HG03575 (cell line): ENCODE measurements around the gene USP43.
"Not testable (repeated sequence)": the region's sequence is repeated elsewhere in the genome, so short reads cannot be mapped to it uniquely, and the experiment has no call there.

Experiments
- ATAC-seq: cut with Tn5 transposase; IDR thresholded peaks from one replicate; pipeline ENCODE4 v1.9.1; 2021; ENCODE audit not compliant: unreplicated experiment, insufficient number of reproducible peaks, low FRiP score; ENCODE audit errors: extremely low read depth

Gene USP43

GRCh38 chr17:9647014-9647413, 1.7 kb downstream of the USP43 start:
- no peak for ATAC-seq

- ATAC-seq: no peak
Observed at GRCh38 chr17:9648521-9649110, 3.3 kb downstream of the USP43 start.

GRCh38 chr17:9658593-9659211, 13.4 kb downstream of the USP43 start:
- no peak for ATAC-seq

GRCh38 chr17:9661027-9661426, 15.7 kb downstream of the USP43 start:
- no peak for ATAC-seq

- not testable (repeated sequence) for ATAC-seq
Observed at GRCh38 chr17:9663511-9663910, 18.2 kb downstream of the USP43 start.

- ATAC-seq: no peak
Observed at GRCh38 chr17:9666461-9667050, 21.2 kb downstream of the USP43 start.

- ATAC-seq: no peak
Observed at GRCh38 chr17:9668517-9668916, 23.2 kb downstream of the USP43 start.

GRCh38 chr17:9669551-9670008, 24.3 kb downstream of the USP43 start:
- ATAC-seq: no peak

GRCh38 chr17:9670596-9670995, 25.3 kb downstream of the USP43 start:
- ATAC-seq: no peak

- ATAC-seq: no peak
Observed at GRCh38 chr17:9671559-9671958, 26.2 kb downstream of the USP43 start.

- no peak for ATAC-seq
Observed at GRCh38 chr17:9672266-9672665, 26.9 kb downstream of the USP43 start.

GRCh38 chr17:9672691-9673090, 27.4 kb downstream of the USP43 start:
- no peak for ATAC-seq

- ATAC-seq: no peak
Observed at GRCh38 chr17:9676084-9676483, 30.8 kb downstream of the USP43 start.

GRCh38 chr17:9676820-9677310, 31.5 kb downstream of the USP43 start:
- no peak for ATAC-seq

GRCh38 chr17:9677411-9677810, 32.1 kb downstream of the USP43 start:
- no peak for ATAC-seq

GRCh38 chr17:9677896-9678295, 32.6 kb downstream of the USP43 start:
- no peak for ATAC-seq

- no peak for ATAC-seq
Observed at GRCh38 chr17:9684955-9685621, 39.8 kb downstream of the USP43 start.

- no peak for ATAC-seq
Observed at GRCh38 chr17:9693755-9694154, 48.4 kb downstream of the USP43 start.

GRCh38 chr17:9696279-9697044, 51.1 kb downstream of the USP43 start:
- ATAC-seq: no peak
